NT2/D1 (cell line): Measurements from ENCODE around the gene TSPAN5.

Source experiments
- SUZ12 ChIP-seq: IDR thresholded peaks from 2 replicates; pipeline ENCODE4 v1.6.1; 2011; ENCODE audit not compliant: insufficient read length, insufficient read depth; ENCODE audit errors: extremely low read depth
- ZNF274 ChIP-seq: IDR thresholded peaks from 2 replicates; pipeline ENCODE4 v1.6.1; 2011; ENCODE audit warnings: mild to moderate bottlenecking, low read depth, low read length

GRCh38 chr4:98669577-98669976 is 11.2 kb upstream of the TSPAN5 start:
- TF ChIP-seq SUZ12: no peak
- TF ChIP-seq ZNF274: no peak
